OCI-M2 (cell line): ENCODE results near the gene TCIRG1.

Experiments
- DNase-seq: peaks from one replicate; lab custom pipeline; 2025; ENCODE audit not compliant: unreplicated experiment; lab: John Stamatoyannopoulos, UW

The TCIRG1 gene

GRCh38 chr11:68016904-68017817, 21.7 kb upstream of the TCIRG1 start:
- no peak for DNase-seq

GRCh38 chr11:68017980-68018729, 20.7 kb upstream of the TCIRG1 start:
- DNase-seq, result no peak

GRCh38 chr11:68018730-68019190, 20.1 kb upstream of the TCIRG1 start:
- DNase-seq, result no peak

- no peak for DNase-seq
Observed at GRCh38 chr11:68019486-68019885, 19.3 kb upstream of the TCIRG1 start.

- no peak for DNase-seq
Observed at GRCh38 chr11:68020575-68020974, 18.2 kb upstream of the TCIRG1 start.

GRCh38 chr11:68021167-68021787, 17.5 kb upstream of the TCIRG1 start:
- no peak for DNase-seq

GRCh38 chr11:68022531-68022930, 16.3 kb upstream of the TCIRG1 start:
- no peak for DNase-seq

GRCh38 chr11:68024508-68024907, 14.3 kb upstream of the TCIRG1 start:
- DNase-seq, result no peak

GRCh38 chr11:68025047-68025446, 13.8 kb upstream of the TCIRG1 start:
- no peak for DNase-seq

- no peak for DNase-seq
Observed at GRCh38 chr11:68026391-68027105, 12.3 kb upstream of the TCIRG1 start.

GRCh38 chr11:68027667-68028066, 11.2 kb upstream of the TCIRG1 start:
- no peak for DNase-seq

GRCh38 chr11:68028802-68029545, 9.9 kb upstream of the TCIRG1 start:
- no peak for DNase-seq

GRCh38 chr11:68030318-68031143, 8.3 kb upstream of the TCIRG1 start, which contains the start of gene NDUFS8:
TSS of gene NDUFS8 (plus strand) at chr11:68030681. CDS start at chr11:68032152, 1,471 bp downstream.
- peak; percentile 83 for DNase-seq

GRCh38 chr11:68031144-68031464, 7.7 kb upstream of the TCIRG1 start:
- DNase-seq, result no peak

GRCh38 chr11:68032003-68032402, 6.8 kb upstream of the TCIRG1 start:
- no peak for DNase-seq

- no peak for DNase-seq
Observed at GRCh38 chr11:68032997-68033707, 5.7 kb upstream of the TCIRG1 start.

GRCh38 chr11:68033708-68034045, 5.1 kb upstream of the TCIRG1 start:
- no peak for DNase-seq

GRCh38 chr11:68035266-68035876, 3.5 kb upstream of the TCIRG1 start:
- no peak for DNase-seq
